NCI-H69 (cell line): ENCODE results near the gene ZBTB14.
A peak's percentile ranks its signal among the peaks of the same experiment; 100 is the strongest.

Source experiments
- DNase-seq: peaks from one replicate; lab custom pipeline; 2025; lab: John Stamatoyannopoulos, UW

The ZBTB14 gene

GRCh38 chr18:5294113-5294456 lies 1.4 kb downstream of the ZBTB14 start:
- no peak for DNase-seq

GRCh38 chr18:5288517-5288935 lies 7.0 kb downstream of the ZBTB14 start:
- peak; percentile 37 for DNase-seq

- no peak for DNase-seq
These were observed 7.7 kb downstream of the ZBTB14 start for GRCh38 chr18:5287854-5288253.

- DNase-seq = no peak
These were observed 9.0 kb downstream of the ZBTB14 start for GRCh38 chr18:5286525-5286924.

GRCh38 chr18:5285326-5285725 lies 10.2 kb downstream of the ZBTB14 start:
- peak; percentile 92 for DNase-seq

GRCh38 chr18:5284808-5285207 lies 10.7 kb downstream of the ZBTB14 start:
- DNase-seq = no peak

- no peak for DNase-seq
These were observed 12.8 kb downstream of the ZBTB14 start for GRCh38 chr18:5282770-5283169.

- no peak for DNase-seq
These were observed 18.6 kb downstream of the ZBTB14 start for GRCh38 chr18:5276947-5277346.

- DNase-seq = no peak
These were observed 19.7 kb downstream of the ZBTB14 start for GRCh38 chr18:5275872-5276271.

GRCh38 chr18:5268874-5269273 lies 26.7 kb downstream of the ZBTB14 start:
- DNase-seq = no peak

- no peak for DNase-seq
These were observed 28.8 kb downstream of the ZBTB14 start for GRCh38 chr18:5266721-5267120.

- no peak for DNase-seq
These were observed 41.6 kb downstream of the ZBTB14 start for GRCh38 chr18:5253910-5254309.

GRCh38 chr18:5251117-5251516 lies 44.4 kb downstream of the ZBTB14 start:
- DNase-seq = no peak

- DNase-seq = no peak
These were observed 44.9 kb downstream of the ZBTB14 start for GRCh38 chr18:5250603-5251002.

- DNase-seq = no peak
These were observed 50.6 kb downstream of the ZBTB14 start for GRCh38 chr18:5244941-5245340.

GRCh38 chr18:5239447-5239846 lies 56.1 kb downstream of the ZBTB14 start:
- DNase-seq = no peak
